Colonic mucosa (tissue), 4 donors: Measurements from ENCODE around the gene PLXNA2. TPM values are rescaled to one million over a fixed set of nuclear protein-coding genes. Genes with fewer than 3 reads are reported as not detected.

ENCODE experiments used
- DNase-seq: peaks from one replicate; pipeline ENCODE4 v3.0.0-alpha.2; 2020
- H3K27ac ChIP-seq: fragments of 200-600 bp; one replicate; pipeline ENCODE4 v1.8.0; 2021
- H3K27me3 ChIP-seq: fragments of 200-600 bp; one replicate; pipeline ENCODE4 v1.8.0; 2021
- H3K36me3 ChIP-seq: fragments of 200-600 bp; one replicate; pipeline ENCODE4 v1.8.0; 2021
- H3K4me1 ChIP-seq: fragments of 200-600 bp; one replicate; pipeline ENCODE4 v1.8.0; 2021; ENCODE audit warnings: mild to moderate bottlenecking
- H3K4me3 ChIP-seq: fragments of 200-600 bp; one replicate; pipeline ENCODE4 v1.8.0; 2021
- H3K9ac ChIP-seq, 2 donors: one replicate each; pipeline ENCODE4 v1.7.0; 2013; ENCODE audit warnings: control low read depth in 2 of 2, low read depth in 2 of 2, low read length in 2 of 2
- H3K9me3 ChIP-seq: fragments of 200-600 bp; one replicate; pipeline ENCODE4 v1.8.0; 2021
- CTCF ChIP-seq: fragments of 200-600 bp; IDR thresholded peaks from one replicate; pipeline ENCODE4 v1.8.0; 2022; ENCODE audit warnings: antibody characterized with exemption, mild to moderate bottlenecking
- intact Hi-C: fragments of 100-400 bp; cut with DNase I; formaldehyde crosslinking; loops from one replicate; pipeline ENCODE4 v1.14.1; 2022
- total RNA-seq, 2 donors: library from RNA; stranded (reverse); fragmentation: NEBNext Ultra II Directional in 1 of 2; extraction: Animal tissue kit (Norgen Biotek cat#: 25700) in 1 of 2; gene quantifications; one replicate each; pipeline ENCODE4 v1.2.1, GENCODE V29; 2021
- donor health status: healthy.
- donor health status: DM: no; HTN: no; CAD: no.
- donor health status: DM: no; HTN: no; CAD: no.

Gene PLXNA2
- total RNA-seq, 2 donors from 2014 or later, result 46.1 to 81.6 TPM

GRCh38 chr1:208264469-208265121 lies 20.4 kb upstream of the PLXNA2 start:
- no peaks in the 10 kb centered on the region for H3K9me3 ChIP-seq
- no peaks in the 10 kb centered on the region for H3K4me1 ChIP-seq
- TF ChIP-seq CTCF, result no peak
- no peaks in the 10 kb centered on the region for H3K27me3 ChIP-seq
- H3K4me3 ChIP-seq, result no peak overlapping the region
- no peak for DNase-seq
- no peaks in the 10 kb centered on the region for H3K36me3 ChIP-seq
- no peak overlapping the region for H3K27ac ChIP-seq
- H3K9ac ChIP-seq, result no peak overlapping the region
- intact Hi-C loops, result no loop called here

- H3K4me1 ChIP-seq, result no peaks in the 10 kb centered on the region
- intact Hi-C loops, result no loop called here
- no peak overlapping the region for H3K9ac ChIP-seq
Measured at GRCh38 chr1:208261874-208262273, 17.7 kb upstream of the PLXNA2 start.

GRCh38 chr1:208258277-208258676 lies 14.1 kb upstream of the PLXNA2 start:
- Histone ChIP-seq H3K4me1 (no peaks in the 10 kb centered on the region), H3K27ac (no peak overlapping the region), H3K27me3 (no peaks in the 10 kb centered on the region), H3K36me3 (no peaks in the 10 kb centered on the region), H3K9me3 (no peaks in the 10 kb centered on the region), H3K4me3 (no peak overlapping the region), H3K9ac (no peak overlapping the region)
- TF ChIP-seq CTCF, result no peak
- intact Hi-C loops, result no loop called here
- DNase-seq, result no peak

More at GRCh38 chr1:208261874-208262273, 17.7 kb upstream of the PLXNA2 start:
- H3K9me3 ChIP-seq, result no peaks in the 10 kb centered on the region
- no peak overlapping the region for H3K4me3 ChIP-seq
- no peaks in the 10 kb centered on the region for H3K36me3 ChIP-seq
- H3K27me3 ChIP-seq, result no peaks in the 10 kb centered on the region
- no peak overlapping the region for H3K27ac ChIP-seq
- no peak for DNase-seq
- no peak for TF ChIP-seq CTCF

DNA sequence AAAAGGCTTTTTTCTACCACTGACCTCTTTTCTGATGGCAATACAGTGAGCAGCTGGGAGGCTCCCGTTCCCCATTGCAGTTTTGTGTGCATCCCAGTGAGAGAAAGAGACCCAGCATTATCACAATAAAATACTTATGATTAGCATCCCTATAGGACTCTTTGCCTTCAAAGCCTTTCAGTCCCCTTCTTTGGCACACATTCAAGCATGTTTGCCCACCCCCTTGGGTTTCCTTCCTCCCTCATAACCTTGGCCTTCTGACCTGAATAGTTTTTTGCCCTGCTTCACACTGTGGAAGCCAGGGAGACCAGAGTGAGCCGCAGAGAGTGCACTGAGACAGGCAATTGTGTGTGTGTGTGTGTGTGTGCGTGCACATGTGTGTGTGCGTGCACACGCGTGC lies 13.2 kb upstream of the PLXNA2 start:
- no peaks in the 10 kb centered on the region for H3K4me1 ChIP-seq
- no peak overlapping the region for H3K4me3 ChIP-seq
- H3K9ac ChIP-seq, result no peak overlapping the region
- H3K27ac ChIP-seq, result no peak overlapping the region
- H3K27me3 ChIP-seq, result no peaks in the 10 kb centered on the region
- no peak for TF ChIP-seq CTCF
- H3K36me3 ChIP-seq, result no peaks in the 10 kb centered on the region
- DNase-seq, result no peak
- H3K9me3 ChIP-seq, result no peaks in the 10 kb centered on the region
- intact Hi-C loops, result no loop called here

GRCh38 chr1:208256556-208256955 lies 12.4 kb upstream of the PLXNA2 start:
- intact Hi-C loops, result no loop called here
- H3K36me3 ChIP-seq, result no peaks in the 10 kb centered on the region
- no peaks in the 10 kb centered on the region for H3K4me1 ChIP-seq
- no peaks in the 10 kb centered on the region for H3K9me3 ChIP-seq
- no peak for TF ChIP-seq CTCF
- no peak overlapping the region for H3K27ac ChIP-seq
- H3K27me3 ChIP-seq, result no peaks in the 10 kb centered on the region
- DNase-seq, result no peak
- H3K9ac ChIP-seq, result no peak overlapping the region
- H3K4me3 ChIP-seq, result no peak overlapping the region
